ENCODE data around the gene PAPPA2.

PAPPA2 gene

GRCh38 chr1:176576670-176577069, 113.7 kb downstream of the PAPPA2 start:
- no peak for DNase-seq (ENCODE audit: low spot score)
- TF ChIP-seq CTCF (IDR thresholded peaks at IDR 0.05; ENCODE audit: extremely low read depth, insufficient read depth, missing control alignments) = no peak
- in situ Hi-C loops (cut with MboI; ENCODE audit: low pct_unique_long_range_greater_than_20kb, low sequenced_read_pairs, unreplicated experiment) = no loop called here

- in situ Hi-C loops (cut with MboI; ENCODE audit: low pct_unique_long_range_greater_than_20kb, low sequenced_read_pairs, unreplicated experiment) = no loop called here
- no peak for TF ChIP-seq CTCF (IDR thresholded peaks at IDR 0.05; ENCODE audit: extremely low read depth, insufficient read depth, missing control alignments)
- DNase-seq (ENCODE audit: low spot score) = no peak
Observed at GRCh38 chr1:176577646-176578197, 114.7 kb downstream of the PAPPA2 start.

GRCh38 chr1:176579087-176579486, 116.1 kb downstream of the PAPPA2 start:
- no peak for TF ChIP-seq CTCF (IDR thresholded peaks at IDR 0.05; ENCODE audit: extremely low read depth, insufficient read depth, missing control alignments)
- in situ Hi-C loops (cut with MboI; ENCODE audit: low pct_unique_long_range_greater_than_20kb, low sequenced_read_pairs, unreplicated experiment) = no loop called here
- no peak for DNase-seq (ENCODE audit: low spot score)

- no peak for TF ChIP-seq CTCF (IDR thresholded peaks at IDR 0.05; ENCODE audit: extremely low read depth, insufficient read depth, missing control alignments)
- in situ Hi-C loops (cut with MboI; ENCODE audit: low pct_unique_long_range_greater_than_20kb, low sequenced_read_pairs, unreplicated experiment) = no loop called here
- no peak for DNase-seq (ENCODE audit: low spot score)
Observed at GRCh38 chr1:176595217-176595616, 132.2 kb downstream of the PAPPA2 start.

GRCh38 chr1:176601348-176601747, 138.4 kb downstream of the PAPPA2 start:
- DNase-seq (ENCODE audit: low spot score) = no peak
- TF ChIP-seq CTCF (IDR thresholded peaks at IDR 0.05; ENCODE audit: extremely low read depth, insufficient read depth, missing control alignments) = no peak
- in situ Hi-C loops (cut with MboI; ENCODE audit: low pct_unique_long_range_greater_than_20kb, low sequenced_read_pairs, unreplicated experiment) = no loop called here

- no peak for DNase-seq (ENCODE audit: low spot score)
- no peak for TF ChIP-seq CTCF (IDR thresholded peaks at IDR 0.05; ENCODE audit: extremely low read depth, insufficient read depth, missing control alignments)
- in situ Hi-C loops (cut with MboI; ENCODE audit: low pct_unique_long_range_greater_than_20kb, low sequenced_read_pairs, unreplicated experiment) = no loop called here
Observed at GRCh38 chr1:176602388-176603004, 139.5 kb downstream of the PAPPA2 start.

Measured in GM13977 (cell line).